HEK293 (cell line): ENCODE measurements around the gene CYP24A1.

ENCODE experiments used
- CTCF ChIA-PET: fragments of 350-600 bp; formaldehyde crosslinking; extraction: SDS; loops from one replicate; lab custom pipeline; 2021; ENCODE audit warnings: antibody characterized with exemption; lab: Yijun Ruan, JAX
- POLR2A ChIA-PET: fragments of 300-600 bp; formaldehyde crosslinking; extraction: SDS; loops from one replicate; lab custom pipeline; 2020; ENCODE audit warnings: antibody characterized with exemption, inconsistent platforms; lab: Yijun Ruan, JAX
- H3K27ac ChIP-seq: fragments of 200-500 bp; sonication (Bioruptor generic); 2 replicates; pipeline ENCODE4 v1.5.1; 2014; ENCODE audit warnings: low read depth, low read length, control low read depth, inconsistent platforms; ENCODE audit errors: extremely low read depth
- H3K36me3 ChIP-seq, 2 experiments: fragments of 200-500 bp in 1 of 2; sonication (Bioruptor generic) in 1 of 2; 1 replicate in 1 of 2; 2 replicates in 1 of 2; pipeline ENCODE4 v1.5.1; 2014 to 2017; ENCODE audit warnings: inconsistent platforms in 2 of 2, low read length in 2 of 2; ENCODE audit not compliant: control insufficient read depth in 2 of 2, insufficient read depth in 1 of 2
- H3K4me1 ChIP-seq: fragments of 200-500 bp; sonication (Bioruptor generic); 2 replicates; pipeline ENCODE4 v1.5.1; 2014; ENCODE audit warnings: mild to moderate bottlenecking, low read length, inconsistent platforms; ENCODE audit not compliant: control insufficient read depth, insufficient read depth
- H3K4me3 ChIP-seq: 2 replicates; pipeline ENCODE4 v1.5.1; 2011; ENCODE audit warnings: low read depth, mild to moderate bottlenecking, control low read depth, low read length, moderate library complexity
- H3K9me3 ChIP-seq: fragments of 200-500 bp; sonication (Bioruptor generic); 2 replicates; pipeline ENCODE4 v1.5.1; 2014; ENCODE audit warnings: low read depth, low read length, inconsistent platforms; ENCODE audit not compliant: control insufficient read depth, insufficient read depth
- AEBP2 ChIP-seq: fragments of 450-650 bp; formaldehyde crosslinking; IDR thresholded peaks from 2 replicates; pipeline ENCODE4 v1.5.1; 2016; ENCODE audit warnings: missing biosample characterization, missing genetic modification characterization, borderline replicate concordance
- BCL11A ChIP-seq: fragments of 450-650 bp; formaldehyde crosslinking; IDR thresholded peaks from 2 replicates; pipeline ENCODE4 v1.5.1; 2016; ENCODE audit warnings: low read depth, missing biosample characterization, missing genetic modification characterization
- HOXC10 ChIP-seq: sonication (generic); formaldehyde crosslinking; IDR thresholded peaks from 2 replicates; pipeline ENCODE4 v1.8.1; 2023; ENCODE audit warnings: mild to moderate bottlenecking, missing genetic modification reagents
- IKZF3 ChIP-seq: fragments of 450-650 bp; IDR thresholded peaks from 2 replicates; pipeline ENCODE4 v1.5.0; 2018; ENCODE audit warnings: missing biosample characterization, mild to moderate bottlenecking, missing genetic modification characterization, moderate library complexity
- RBAK ChIP-seq: fragments of 450-650 bp; formaldehyde crosslinking; IDR thresholded peaks from 2 replicates; pipeline ENCODE4 v1.5.1; 2016; ENCODE audit warnings: missing biosample characterization, missing genetic modification characterization
- SCRT2 ChIP-seq: fragments of 450-650 bp; formaldehyde crosslinking; IDR thresholded peaks from 2 replicates; pipeline ENCODE4 v1.5.1; 2016; ENCODE audit warnings: missing biosample characterization, missing genetic modification characterization
- SP3 ChIP-seq: fragments of 450-650 bp; formaldehyde crosslinking; IDR thresholded peaks from 2 replicates; pipeline ENCODE4 v1.5.1; 2016; ENCODE audit warnings: missing biosample characterization, missing genetic modification characterization
- YY1 ChIP-seq: fragments of 450-650 bp; formaldehyde crosslinking; IDR thresholded peaks from 2 replicates; pipeline ENCODE4 v1.5.1; 2018; ENCODE audit warnings: missing biosample characterization, missing genetic modification characterization
- ZBTB10 ChIP-seq: fragments of 450-650 bp; formaldehyde crosslinking; IDR thresholded peaks from 2 replicates; pipeline ENCODE4 v1.5.1; 2016; ENCODE audit warnings: missing biosample characterization, missing genetic modification characterization
- ZBTB7A ChIP-seq: fragments of 450-650 bp; formaldehyde crosslinking; IDR thresholded peaks from 2 replicates; pipeline ENCODE4 v1.5.1; 2016; ENCODE audit warnings: low read depth, missing biosample characterization, missing genetic modification characterization
- ZEB2 ChIP-seq: fragments of 450-650 bp; formaldehyde crosslinking; IDR thresholded peaks from 2 replicates; pipeline ENCODE4 v1.5.1; 2016; ENCODE audit warnings: missing biosample characterization, missing genetic modification characterization
- ZNF10 ChIP-seq: fragments of 450-650 bp; formaldehyde crosslinking; IDR thresholded peaks from 2 replicates; pipeline ENCODE4 v1.5.1; 2017; ENCODE audit warnings: missing biosample characterization, missing genetic modification characterization
- ZNF133 ChIP-seq: fragments of 450-650 bp; formaldehyde crosslinking; IDR thresholded peaks from 2 replicates; pipeline ENCODE4 v1.5.1; 2016; ENCODE audit warnings: missing biosample characterization, missing genetic modification characterization
- ZNF155 ChIP-seq: fragments of 450-650 bp; formaldehyde crosslinking; IDR thresholded peaks from 2 replicates; pipeline ENCODE4 v1.5.1; 2016; ENCODE audit warnings: missing biosample characterization, missing genetic modification characterization
- ZNF266 ChIP-seq: fragments of 450-650 bp; formaldehyde crosslinking; IDR thresholded peaks from 2 replicates; pipeline ENCODE4 v1.5.1; 2016; ENCODE audit warnings: missing biosample characterization, missing genetic modification characterization, low read depth
- ZNF37A ChIP-seq: fragments of 450-650 bp; IDR thresholded peaks from 2 replicates; pipeline ENCODE4 v1.5.1; 2018; ENCODE audit warnings: missing biosample characterization, missing genetic modification characterization
- ZNF394 ChIP-seq: fragments of 450-650 bp; formaldehyde crosslinking; IDR thresholded peaks from 2 replicates; pipeline ENCODE4 v1.5.1; 2016; ENCODE audit warnings: missing biosample characterization, missing genetic modification characterization, mild to moderate bottlenecking, moderate library complexity, borderline replicate concordance
- ZNF426 ChIP-seq: fragments of 450-650 bp; formaldehyde crosslinking; IDR thresholded peaks from 2 replicates; pipeline ENCODE4 v1.5.1; 2017; ENCODE audit warnings: missing biosample characterization, missing genetic modification characterization, mild to moderate bottlenecking, inconsistent platforms, moderate library complexity
- ZNF433 ChIP-seq: fragments of 450-650 bp; formaldehyde crosslinking; IDR thresholded peaks from 2 replicates; pipeline ENCODE4 v1.5.1; 2016; ENCODE audit warnings: missing biosample characterization, missing genetic modification characterization, low read depth
- ZNF580 ChIP-seq: fragments of 450-650 bp; formaldehyde crosslinking; IDR thresholded peaks from 2 replicates; pipeline ENCODE4 v1.5.1; 2016; ENCODE audit warnings: missing biosample characterization, missing genetic modification characterization
- ZNF600 ChIP-seq: fragments of 450-650 bp; formaldehyde crosslinking; IDR thresholded peaks from 2 replicates; pipeline ENCODE4 v1.5.1; 2016; ENCODE audit warnings: missing biosample characterization, missing genetic modification characterization
- ZNF624 ChIP-seq: fragments of 450-650 bp; formaldehyde crosslinking; IDR thresholded peaks from 2 replicates; pipeline ENCODE4 v1.5.1; 2017; ENCODE audit warnings: missing biosample characterization, missing genetic modification characterization
- ZNF677 ChIP-seq: fragments of 450-650 bp; IDR thresholded peaks from 2 replicates; pipeline ENCODE4 v1.5.0; 2018; ENCODE audit warnings: missing biosample characterization, mild to moderate bottlenecking, missing genetic modification characterization, moderate library complexity
- ZNF76 ChIP-seq: fragments of 450-650 bp; formaldehyde crosslinking; IDR thresholded peaks from 2 replicates; pipeline ENCODE4; 2016; ENCODE audit warnings: low read depth, missing biosample characterization, missing genetic modification characterization, borderline replicate concordance
- ZNF830 ChIP-seq: fragments of 450-650 bp; IDR thresholded peaks from 2 replicates; pipeline ENCODE4 v1.5.0; 2018; ENCODE audit warnings: missing biosample characterization, missing genetic modification characterization, low read depth, mild to moderate bottlenecking, moderate library complexity

The CYP24A1 gene

GRCh38 chr20:54195483-54196472 is 22.0 kb upstream of the CYP24A1 start (continued):
- no peak for TF ChIP-seq ZNF76 (tag by site-specific recombination)

GRCh38 chr20:54194724-54195438 is 21.1 kb upstream of the CYP24A1 start:
- Histone ChIP-seq H3K27ac (no peak overlapping the region), H3K4me1 (no peaks in the 10 kb centered on the region), H3K9me3 (no peaks in the 10 kb centered on the region), H3K4me3 (no peak overlapping the region), H3K36me3 (no peaks in the 10 kb centered on the region)
- POLR2A ChIA-PET = no interaction called here
- TF ChIP-seq ZNF677 (no peak), SCRT2 (tag by site-specific recombination) (0 out of 2 replicates have a peak, but pooled peaks have one; percentile 22), ZNF10 (tag by site-specific recombination) (no peak)
- CTCF ChIA-PET = interaction anchor here (0.9 to 2.5 kb wide), 5 partner anchors 90 to 97 kb away, joined by 3 to 15 read pairs (median 5); no protein-coding TSS in a partner anchor

- TF ChIP-seq YY1 (no peak), ZNF266 (no peak), HOXC10 (CRISPR knock-in tag) (no peak), RBAK (no peak), ZBTB7A (no peak), ZNF155 (tag by site-specific recombination) (no peak), ZNF133 (tag by site-specific recombination) (no peak), ZNF600 (tag by site-specific recombination) (no peak), BCL11A (no peak), ZNF580 (tag by site-specific recombination) (no peak)
- no peaks in the 10 kb centered on the region for H3K9me3 ChIP-seq
- no peaks in the 10 kb centered on the region for H3K4me1 ChIP-seq
- H3K27ac ChIP-seq = no peak overlapping the region
- CTCF ChIA-PET = interaction anchor here (0.7 to 2.5 kb wide), 5 partner anchors 89 to 96 kb away, joined by 3 to 15 read pairs (median 4); no protein-coding TSS in a partner anchor
- H3K4me3 ChIP-seq = no peak overlapping the region
- POLR2A ChIA-PET = no interaction called here
- H3K36me3 ChIP-seq = no peaks in the 10 kb centered on the region
Observed at GRCh38 chr20:54193817-54194216, 20.0 kb upstream of the CYP24A1 start.

GRCh38 chr20:54190217-54190616 is 16.4 kb upstream of the CYP24A1 start:
- H3K9me3 ChIP-seq = no peaks in the 10 kb centered on the region
- CTCF ChIA-PET = no interaction called here
- POLR2A ChIA-PET = no interaction called here
- H3K4me3 ChIP-seq = no peak overlapping the region
- no peaks in the 10 kb centered on the region for H3K4me1 ChIP-seq
- H3K27ac ChIP-seq = no peak overlapping the region
- no peaks in the 10 kb centered on the region for H3K36me3 ChIP-seq
- TF ChIP-seq ZNF394 (tag by site-specific recombination) = no peak
- TF ChIP-seq ZNF133 (tag by site-specific recombination) = no peak
- no peak for TF ChIP-seq ZNF426 (tag by site-specific recombination)
- no peak for TF ChIP-seq ZNF624 (tag by site-specific recombination)
- no peak for TF ChIP-seq AEBP2 (tag by site-specific recombination)
- TF ChIP-seq ZNF433 = no peak
- TF ChIP-seq IKZF3 = no peak
- no peak for TF ChIP-seq SP3 (tag by site-specific recombination)
- no peak for TF ChIP-seq ZNF37A (tag by site-specific recombination)
- no peak for TF ChIP-seq ZBTB10 (tag by site-specific recombination)
- TF ChIP-seq ZEB2 (tag by site-specific recombination) = no peak
- TF ChIP-seq ZNF830 (tag by site-specific recombination) = no peak
